ENCODE data around the gene COL28A1.

DNA sequence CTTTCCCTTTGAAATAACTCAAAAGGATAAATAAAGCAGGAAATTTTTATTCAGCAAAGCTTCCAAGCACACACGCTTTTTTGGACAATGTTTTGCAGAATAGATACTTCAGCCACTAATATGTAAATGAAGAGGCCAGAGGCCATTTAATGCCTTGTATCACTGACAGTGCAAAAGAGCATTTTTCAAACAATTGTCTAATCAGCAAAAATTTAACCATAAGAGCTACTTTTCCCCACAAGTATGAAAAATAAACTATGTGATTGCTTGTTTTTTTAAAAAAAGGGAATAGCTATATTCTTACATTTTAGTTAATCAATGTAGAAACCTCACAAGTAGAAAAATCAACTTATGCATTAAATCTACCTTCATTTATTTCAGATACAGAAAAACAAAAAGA lies 99.7 kb downstream of the COL28A1 start:
- TF ChIP-seq POLR2A (IDR thresholded peaks at IDR 0.05; ENCODE audit: low read depth, low read length) (no peak), TAF1 (IDR thresholded peaks at IDR 0.05; ENCODE audit: borderline replicate concordance, low read depth, low read length) (no peak)

Measured in GM12892 (cell line).